MM.1S (cell line): Measurements from ENCODE around the gene CD151.

Source experiments
- DNase-seq: peaks from one replicate; pipeline ENCODE4 v3.0.0-alpha.2; 2015
- H2AFZ ChIP-seq: fragments of 300-600 bp; sonication (generic); 2 replicates; pipeline ENCODE4 v1.6.0; 2016; ENCODE audit warnings: antibody characterized with exemption, low read length
- H3F3A ChIP-seq: fragments of 300-600 bp; sonication (generic); 2 replicates; pipeline ENCODE4 v1.6.1; 2016; ENCODE audit warnings: mild to moderate bottlenecking, antibody characterized with exemption, low read length, moderate library complexity, mixed read lengths; ENCODE audit not compliant: insufficient read depth
- H3K27ac ChIP-seq: fragments of 300-600 bp; sonication (generic); 2 replicates; pipeline ENCODE4 v1.5.1; 2016; ENCODE audit warnings: mild to moderate bottlenecking, low read length
- H3K27me3 ChIP-seq: fragments of 300-600 bp; sonication (generic); replicated peaks from 2 replicates; pipeline ENCODE4 v1.6.0; 2016; ENCODE audit warnings: low read length; ENCODE audit not compliant: insufficient read depth
- H3K36me3 ChIP-seq: fragments of 300-600 bp; sonication (generic); replicated peaks from 2 replicates; pipeline ENCODE4 v1.6.1; 2016; ENCODE audit warnings: mild to moderate bottlenecking, low read length, mixed read lengths; ENCODE audit not compliant: insufficient read depth
- H3K4me1 ChIP-seq: fragments of 300-600 bp; sonication (generic); 2 replicates; pipeline ENCODE4 v1.6.1; 2016; ENCODE audit warnings: low read length, mixed read lengths
- H3K4me2 ChIP-seq: fragments of 300-600 bp; sonication (generic); 2 replicates; pipeline ENCODE4 v1.6.0; 2016; ENCODE audit warnings: low read depth, low read length
- H3K4me3 ChIP-seq: fragments of 300-600 bp; sonication (generic); 2 replicates; pipeline ENCODE4 v1.5.1; 2016; ENCODE audit warnings: low read length, mixed read lengths
- H3K79me2 ChIP-seq: fragments of 300-600 bp; sonication (generic); 2 replicates; pipeline ENCODE4 v1.6.1; 2016; ENCODE audit warnings: mixed run types, low read length, mixed read lengths
- H3K9ac ChIP-seq: fragments of 300-600 bp; sonication (generic); 2 replicates; pipeline ENCODE4 v1.6.1; 2016; ENCODE audit warnings: low read length, mixed read lengths
- H3K9me2 ChIP-seq: fragments of 300-600 bp; sonication (generic); replicated peaks from 2 replicates; pipeline ENCODE4 v1.6.1; 2016; ENCODE audit warnings: mild to moderate bottlenecking, low read length, mixed read lengths; ENCODE audit not compliant: insufficient read depth
- H3K9me3 ChIP-seq: fragments of 300-600 bp; sonication (generic); replicated peaks from 2 replicates; pipeline ENCODE4 v1.6.1; 2016; ENCODE audit warnings: mild to moderate bottlenecking, low read length, mixed read lengths; ENCODE audit not compliant: insufficient read depth
- H4K20me1 ChIP-seq: fragments of 300-600 bp; sonication (generic); 2 replicates; pipeline ENCODE4 v1.6.1; 2016; ENCODE audit warnings: mild to moderate bottlenecking, low read length, moderate library complexity, mixed read lengths; ENCODE audit not compliant: insufficient read depth
- CTCF ChIP-seq: fragments of 300-600 bp; sonication (generic); IDR thresholded peaks from 2 replicates; pipeline ENCODE4 v1.5.1; 2016; ENCODE audit warnings: antibody characterized with exemption, low read length, mixed read lengths
- EZH2 ChIP-seq: fragments of 300-600 bp; sonication (generic); optimal IDR thresholded peaks from 2 replicates; pipeline ENCODE3; 2017; ENCODE audit warnings: low read depth, mild to moderate bottlenecking, antibody characterized with exemption, low read length, mixed read lengths
- EZH2phosphoT487 ChIP-seq: fragments of 300-600 bp; sonication (generic); IDR thresholded peaks from 2 replicates; pipeline ENCODE4 v1.6.1; 2018; ENCODE audit warnings: antibody characterized with exemption, low read length

Gene CD151

GRCh38 chr11:833849-834311 is 1.1 kb downstream of the CD151 start:
- Histone ChIP-seq H3F3A (no peaks in the 10 kb centered on the region), H3K79me2 (peaks cover 6% of the 10 kb centered on the region), H3K27me3 (peaks cover 14% of the 10 kb centered on the region), H3K27ac (no peak overlapping the region), H3K4me2 (peak overlapping the region; percentile 93; the same call in 1 of the 2 replicates), H3K9me3 (no peaks in the 10 kb centered on the region), H3K9me2 (no peaks in the 10 kb centered on the region), H3K9ac (no peak overlapping the region), H2AFZ (no peak overlapping the region), H4K20me1 (no peaks in the 10 kb centered on the region), H3K4me1 (peaks cover 20% of the 10 kb centered on the region), H3K4me3 (peak overlapping the region; percentile 62), H3K36me3 (no peaks in the 10 kb centered on the region)
- TF ChIP-seq CTCF = no peak
- no peak for TF ChIP-seq EZH2phosphoT487
- no peak for TF ChIP-seq EZH2
- DNase-seq = no peak

GRCh38 chr11:834371-835316 is 1.9 kb downstream of the CD151 start:
- Histone ChIP-seq H3F3A (no peaks in the 10 kb centered on the region), H3K4me3 (no peak overlapping the region), H3K9ac (no peak overlapping the region), H3K9me2 (no peaks in the 10 kb centered on the region), H3K9me3 (no peaks in the 10 kb centered on the region), H4K20me1 (no peaks in the 10 kb centered on the region), H3K4me1 (peaks cover 12% of the 10 kb centered on the region), H3K79me2 (peaks cover 10% of the 10 kb centered on the region), H3K27me3 (peaks cover 7% of the 10 kb centered on the region; the same call in 1 of the 2 replicates), H2AFZ (no peak overlapping the region), H3K27ac (no peak overlapping the region), H3K36me3 (no peaks in the 10 kb centered on the region), H3K4me2 (no peak overlapping the region)
- DNase-seq = no peak
- TF ChIP-seq EZH2 = no peak
- TF ChIP-seq CTCF = no peak
- TF ChIP-seq EZH2phosphoT487 = no peak

- Histone ChIP-seq H3K4me1 (peaks cover 13% of the 10 kb centered on the region), H3K9me2 (no peaks in the 10 kb centered on the region), H3K27ac (no peak overlapping the region), H3K79me2 (peaks cover 27% of the 10 kb centered on the region), H4K20me1 (peaks cover 8% of the 10 kb centered on the region), H3K9me3 (no peaks in the 10 kb centered on the region), H3K4me3 (no peak overlapping the region), H3K27me3 (0 out of 2 replicates have a peak, but pooled peaks cover 1% of the 10 kb centered on the region), H2AFZ (no peak overlapping the region), H3K9ac (no peak overlapping the region), H3F3A (no peaks in the 10 kb centered on the region), H3K36me3 (0 out of 2 replicates have a peak, but pooled peaks cover 4% of the 10 kb centered on the region), H3K4me2 (no peak overlapping the region)
- TF ChIP-seq EZH2phosphoT487 (no peak), CTCF (no peak), EZH2 (no peak)
- no peak for DNase-seq
Measured at GRCh38 chr11:836274-836673, 3.5 kb downstream of the CD151 start.
